Measurements from ENCODE around the gene HOXA13. TPM values are rescaled to one million over a fixed set of nuclear protein-coding genes. Genes with fewer than 3 reads are reported as not detected.

HOXA13 gene
- total RNA-seq, 1 experiment from 2014 or later = 0.68 TPM

DNA sequence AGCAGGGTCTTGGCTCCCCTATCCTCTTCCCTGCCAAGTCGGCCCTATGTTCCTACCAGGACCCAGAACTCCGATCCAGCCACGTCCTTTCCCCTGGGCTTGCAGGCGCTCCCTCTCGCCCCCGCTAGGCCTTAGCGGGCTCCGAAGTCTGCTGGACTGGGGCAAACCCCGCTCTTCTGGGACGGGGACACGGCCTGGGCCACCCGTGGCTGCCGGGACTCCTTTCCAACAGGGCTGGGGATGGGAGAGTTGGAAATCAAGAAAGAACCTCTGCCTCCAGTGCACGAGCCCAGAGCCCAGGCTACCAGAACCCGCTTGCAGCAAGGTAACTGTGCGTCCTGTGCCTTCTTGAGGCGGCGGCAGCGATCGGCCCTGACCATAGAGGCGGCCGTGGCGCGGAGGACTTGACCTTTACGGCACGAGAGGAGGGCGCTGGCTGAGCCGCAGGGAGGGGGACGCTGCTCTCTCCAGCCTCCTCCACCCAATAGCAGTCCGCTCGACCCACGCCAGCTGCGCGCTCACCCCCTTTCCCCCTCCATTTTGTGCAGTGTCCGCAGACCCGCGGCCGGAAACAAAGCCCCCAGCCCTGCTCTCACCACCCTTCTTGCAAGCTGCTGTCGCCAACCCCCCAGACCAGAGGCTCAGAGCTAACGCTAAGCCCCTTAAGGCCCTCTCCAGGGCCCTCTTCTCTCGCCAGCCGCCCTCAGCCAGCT, 7.9 kb downstream of the HOXA13 start:
- Histone ChIP-seq H3K4me1 (no peaks in the 10 kb centered on the region), H3K9me3 (no peaks in the 10 kb centered on the region), H3K4me3 (ENCODE audit: low read depth, low read length) (no peak overlapping the region), H3K27me3 (replicated peaks; ENCODE audit: control insufficient read depth, insufficient read depth, low read length) (no peaks in the 10 kb centered on the region), H3K36me3 (ENCODE audit: control insufficient read depth, insufficient read depth, low read length) (no peaks in the 10 kb centered on the region)
- Mint-ChIP-seq H3K4me1 (ENCODE audit: low read depth, unreplicated experiment) (no peaks in the 10 kb centered on the region), H3K4me3 (ENCODE audit: unreplicated experiment) (no peak overlapping the region), H3K27me3 (ENCODE audit: insufficient read depth, unreplicated experiment) (no peaks in the 10 kb centered on the region), H3K9me3 (ENCODE audit: unreplicated experiment) (no peaks in the 10 kb centered on the region), H3K36me3 (ENCODE audit: insufficient read depth, unreplicated experiment) (no peaks in the 10 kb centered on the region), H3K27ac (ENCODE audit: unreplicated experiment) (no peak overlapping the region)
- BruUV-seq (replicated peaks) = no TSS peak
- intact Hi-C loops (cut with micrococcal nuclease; ENCODE audit: unreplicated experiment) = no loop called here
- ChIA-PET CTCF (interaction anchor here (0.6 kb wide), 1 partner anchor 12 kb away, joined by 3 read pairs; no protein-coding TSS in a partner anchor), POLR2A (no interaction called here)
- peak in 1 of 2 experiments; percentile 27 for DNase-seq
- TF ChIP-seq, protein P1, sequence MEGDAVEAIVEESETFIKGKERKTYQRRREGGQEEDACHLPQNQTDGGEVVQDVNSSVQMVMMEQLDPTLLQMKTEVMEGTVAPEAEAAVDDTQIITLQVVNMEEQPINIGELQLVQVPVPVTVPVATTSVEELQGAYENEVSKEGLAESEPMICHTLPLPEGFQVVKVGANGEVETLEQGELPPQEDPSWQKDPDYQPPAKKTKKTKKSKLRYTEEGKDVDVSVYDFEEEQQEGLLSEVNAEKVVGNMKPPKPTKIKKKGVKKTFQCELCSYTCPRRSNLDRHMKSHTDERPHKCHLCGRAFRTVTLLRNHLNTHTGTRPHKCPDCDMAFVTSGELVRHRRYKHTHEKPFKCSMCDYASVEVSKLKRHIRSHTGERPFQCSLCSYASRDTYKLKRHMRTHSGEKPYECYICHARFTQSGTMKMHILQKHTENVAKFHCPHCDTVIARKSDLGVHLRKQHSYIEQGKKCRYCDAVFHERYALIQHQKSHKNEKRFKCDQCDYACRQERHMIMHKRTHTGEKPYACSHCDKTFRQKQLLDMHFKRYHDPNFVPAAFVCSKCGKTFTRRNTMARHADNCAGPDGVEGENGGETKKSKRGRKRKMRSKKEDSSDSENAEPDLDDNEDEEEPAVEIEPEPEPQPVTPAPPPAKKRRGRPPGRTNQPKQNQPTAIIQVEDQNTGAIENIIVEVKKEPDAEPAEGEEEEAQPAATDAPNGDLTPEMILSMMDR (IDR thresholded peaks at IDR 0.05; ENCODE audit: insufficient read depth in 1 of 2, low read depth in 1 of 2, low read length in 1 of 2, severe bottlenecking in 1 of 2, unreplicated experiment in 1 of 2) = no peak

DNA sequence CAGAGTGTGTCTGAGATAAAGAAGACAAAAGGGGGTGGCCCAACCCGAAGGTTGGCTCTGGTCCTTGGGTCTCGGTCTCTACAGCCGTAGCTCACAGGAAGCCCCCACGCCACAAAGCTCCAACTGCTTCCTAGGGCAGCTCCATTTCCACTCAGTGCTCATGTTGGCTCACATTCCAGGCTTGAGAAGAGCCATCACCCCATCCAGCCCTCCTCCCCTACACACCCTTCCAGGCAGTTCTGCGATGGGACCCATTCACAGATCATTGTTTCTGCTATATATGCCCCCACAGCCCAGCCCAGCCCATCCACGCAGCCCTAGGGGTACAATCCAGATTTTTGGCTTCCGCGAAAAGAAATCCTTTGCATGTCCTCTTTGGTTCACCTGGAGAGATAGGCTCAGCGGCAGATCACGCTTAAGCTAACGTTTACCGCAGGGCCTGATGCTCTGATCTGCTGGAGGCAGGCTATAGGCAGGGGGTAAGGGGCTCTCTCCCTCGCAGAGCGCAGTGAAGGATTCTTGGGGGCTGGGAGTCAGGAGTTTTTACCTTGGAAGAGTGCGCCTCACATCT, 8.6 kb downstream of the HOXA13 start:
- Mint-ChIP-seq H3K36me3 (ENCODE audit: insufficient read depth, unreplicated experiment) (no peaks in the 10 kb centered on the region), H3K27me3 (ENCODE audit: insufficient read depth, unreplicated experiment) (no peaks in the 10 kb centered on the region), H3K9me3 (ENCODE audit: unreplicated experiment) (no peaks in the 10 kb centered on the region), H3K4me3 (ENCODE audit: unreplicated experiment) (no peak overlapping the region), H3K27ac (ENCODE audit: unreplicated experiment) (no peak overlapping the region), H3K4me1 (ENCODE audit: low read depth, unreplicated experiment) (no peaks in the 10 kb centered on the region)
- ChIA-PET CTCF (no interaction called here), POLR2A (no interaction called here)
- intact Hi-C loops (cut with micrococcal nuclease; ENCODE audit: unreplicated experiment) = no loop called here
- Histone ChIP-seq H3K27me3 (replicated peaks; ENCODE audit: control insufficient read depth, insufficient read depth, low read length) (no peaks in the 10 kb centered on the region; the same call in 1 of the 2 replicates), H3K4me1 (no peaks in the 10 kb centered on the region), H3K4me3 (ENCODE audit: low read depth, low read length) (no peak overlapping the region), H3K36me3 (ENCODE audit: control insufficient read depth, insufficient read depth, low read length) (no peaks in the 10 kb centered on the region), H3K9me3 (no peaks in the 10 kb centered on the region)
- TF ChIP-seq, protein P1 (IDR thresholded peaks at IDR 0.05; ENCODE audit: insufficient read depth in 1 of 2, low read depth in 1 of 2, low read length in 1 of 2, severe bottlenecking in 1 of 2, unreplicated experiment in 1 of 2) = no peak
- no TSS peak for BruUV-seq (replicated peaks)
- peak in 1 of 2 experiments; percentile 17 for DNase-seq

DNA sequence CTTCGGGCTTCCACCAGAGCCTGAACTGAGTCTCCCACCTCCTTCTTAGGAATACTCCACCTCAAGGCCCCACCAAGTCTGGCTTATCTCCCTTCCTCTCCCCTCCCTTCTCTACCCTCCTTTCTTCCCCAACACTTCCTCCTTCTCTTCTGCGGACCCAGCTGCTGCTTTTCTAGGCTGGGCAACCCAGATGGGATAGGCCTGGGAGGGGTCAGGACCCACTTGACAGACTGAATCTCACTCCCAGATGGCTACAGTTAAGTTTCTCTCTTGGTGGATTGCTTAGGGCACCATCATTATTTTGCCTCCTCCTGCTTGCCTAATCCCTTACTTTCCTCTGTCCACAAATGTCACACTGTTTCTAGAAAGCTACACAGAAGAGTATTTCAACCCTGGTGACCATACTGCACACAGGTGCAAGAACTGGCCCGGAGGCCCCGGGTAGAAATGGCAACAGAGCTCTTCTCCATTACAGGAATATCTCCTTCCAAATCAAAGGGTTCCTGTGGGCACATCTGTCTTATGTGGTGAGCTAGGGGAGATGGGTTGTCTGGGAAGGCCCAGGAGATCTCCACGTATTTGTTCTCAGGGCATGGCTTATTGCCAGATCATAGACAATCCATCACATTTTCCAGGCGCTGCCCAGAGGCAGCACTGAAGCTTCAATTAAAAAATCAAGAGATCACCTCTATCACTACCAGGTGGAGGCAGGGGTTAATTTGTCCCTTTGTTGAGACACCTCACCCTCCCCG, 9.7 kb downstream of the HOXA13 start:
- ChIA-PET POLR2A (no interaction called here), CTCF (interaction anchor here (0.5 to 0.6 kb wide), 2 partner anchors 10 to 11 kb away, joined by 3 read pairs; partner anchors contain the start of gene HOXA13)
- Histone ChIP-seq H3K36me3 (ENCODE audit: control insufficient read depth, insufficient read depth, low read length) (no peaks in the 10 kb centered on the region), H3K27me3 (replicated peaks; ENCODE audit: control insufficient read depth, insufficient read depth, low read length) (no peaks in the 10 kb centered on the region; the same call in none of the 2 replicates), H3K4me3 (ENCODE audit: low read depth, low read length) (no peak overlapping the region), H3K4me1 (no peaks in the 10 kb centered on the region), H3K9me3 (no peaks in the 10 kb centered on the region)
- no peaks in the 10 kb centered on the region for H3K36me3 Mint-ChIP-seq (ENCODE audit: insufficient read depth, unreplicated experiment)
- no peak overlapping the region for H3K4me3 Mint-ChIP-seq (ENCODE audit: unreplicated experiment)
- no peak overlapping the region for H3K27ac Mint-ChIP-seq (ENCODE audit: unreplicated experiment)
- H3K4me1 Mint-ChIP-seq (ENCODE audit: low read depth, unreplicated experiment) = no peaks in the 10 kb centered on the region
- no peak for DNase-seq
- intact Hi-C loops (cut with micrococcal nuclease; ENCODE audit: unreplicated experiment) = no loop called here
- no TSS peak for BruUV-seq (replicated peaks)
- peaks cover 3% of the 10 kb centered on the region for H3K27me3 Mint-ChIP-seq (ENCODE audit: insufficient read depth, unreplicated experiment)
- TF ChIP-seq, protein P1 (IDR thresholded peaks at IDR 0.05; ENCODE audit: insufficient read depth in 1 of 2, low read depth in 1 of 2, low read length in 1 of 2, severe bottlenecking in 1 of 2, unreplicated experiment in 1 of 2) = no peak
- no peaks in the 10 kb centered on the region for H3K9me3 Mint-ChIP-seq (ENCODE audit: unreplicated experiment)

Data from Caco-2 (cell line).